Small intestine (tissue), 7 donors: ENCODE data around the gene CACNA2D1. TPM values are rescaled to one million over a fixed set of nuclear protein-coding genes. Genes with fewer than 3 reads are reported as not detected.

Experiments
- DNase-seq, 2 donors: peaks; one replicate each; pipeline versions ENCODE4 v3.0.0 to v3.0.0-alpha.2; 2013
- FAIRE-seq: peaks from 2 replicates; lab custom pipeline; 2012; peaks lifted over from hg19 to GRCh38; lab: Jason Lieb, UNC
- H3K27ac ChIP-seq, 3 donors: one replicate each; pipeline ENCODE4 v1.5.1; 2013; ENCODE audit warnings: low read length in 2 of 3, mild to moderate bottlenecking in 2 of 3, control low read depth in 1 of 3, inconsistent platforms in 1 of 3, low read depth in 1 of 3, moderate library complexity in 1 of 3
- H3K27me3 ChIP-seq, 3 donors: one replicate each; pipeline ENCODE4 v1.6.1; 2013; ENCODE audit warnings: low read length in 3 of 3, inconsistent platforms in 1 of 3; ENCODE audit not compliant: control insufficient read depth in 3 of 3, insufficient read depth in 3 of 3
- H3K36me3 ChIP-seq, 3 donors: one replicate each; pipeline ENCODE4 v1.6.1; 2013; ENCODE audit warnings: low read length in 3 of 3, inconsistent platforms in 1 of 3, low read depth in 1 of 3, mild to moderate bottlenecking in 1 of 3, moderate library complexity in 1 of 3; ENCODE audit not compliant: control insufficient read depth in 3 of 3, insufficient read depth in 2 of 3
- H3K4me1 ChIP-seq, 3 donors: one replicate each; pipeline ENCODE4 v1.6.1; 2013; ENCODE audit warnings: low read length in 2 of 3, inconsistent platforms in 1 of 3, low read depth in 1 of 3, mild to moderate bottlenecking in 1 of 3, moderate library complexity in 1 of 3; ENCODE audit not compliant: control insufficient read depth in 3 of 3, insufficient read depth in 2 of 3
- H3K4me3 ChIP-seq, 3 donors: one replicate each; pipeline ENCODE4 v1.5.1; 2013; ENCODE audit warnings: low read length in 3 of 3, control low read depth in 1 of 3, inconsistent platforms in 1 of 3, low read depth in 1 of 3, mild to moderate bottlenecking in 1 of 3, moderate library complexity in 1 of 3
- H3K9me3 ChIP-seq, 2 donors: one replicate each; pipeline ENCODE4 v1.6.1; 2013; ENCODE audit warnings: low read depth in 1 of 2, low read length in 1 of 2; ENCODE audit not compliant: control insufficient read depth in 2 of 2, insufficient read depth in 1 of 2
- WGBS, 3 donors: extraction: QIAGEN DNeasy Blood & Tissue Kit; methylation state at CpG; one replicate each; pipeline ENCODE4 v1.1.7; 2013; 5-methylcytosine and 5-hydroxymethylcytosine counted together
- polyA plus RNA-seq, 4 donors: library from polyadenylated mRNA; stranded (reverse) in 3 of 4; unstranded in 1 of 4; fragments of 200-250 nt in 3 of 4; fragments of 120-200 nt in 1 of 4; gene quantifications; one replicate each; pipeline versions ENCODE4 v1.2.1 to v1.2.3, GENCODE V29; 2013
- donor health status: healthy with polysubstance abuse.
- donor health status: control.
- donor health status: control.
- donor health status: Bipolar disorder and iron deficiency.
- donor health status: healthy.

CACNA2D1 gene
- polyA plus RNA-seq, 4 donors = 1.3 to 4.8 (median 2.7) TPM

DNA sequence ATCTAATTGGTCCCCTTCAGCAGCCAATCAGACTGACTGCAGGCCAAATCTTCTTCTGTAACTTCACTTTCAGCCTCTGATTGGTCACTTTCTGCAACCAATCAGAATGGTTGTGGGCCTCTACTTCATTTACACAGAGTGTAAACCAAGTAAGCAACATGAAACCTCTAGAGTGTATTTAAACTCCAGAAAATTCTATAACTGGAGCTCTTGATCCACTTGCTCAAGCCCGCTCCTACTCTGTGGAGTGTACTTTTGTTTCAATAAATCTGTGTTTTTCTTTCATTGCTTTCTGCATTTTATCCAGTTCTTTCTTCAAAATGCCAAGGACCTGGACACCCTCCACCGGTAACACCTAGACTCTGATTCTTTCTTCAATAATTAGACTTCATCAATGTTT, 319.1 kb downstream of the CACNA2D1 start:
- no peaks in the 10 kb centered on the region for H3K4me1 ChIP-seq
- no peaks in the 10 kb centered on the region for H3K36me3 ChIP-seq
- H3K27ac ChIP-seq = no peak overlapping the region
- DNase-seq (no peak), FAIRE-seq (no peak)
- WGBS, 3 donors = 62 to 86% (median 68%) methylated on average over 2 of the region's 2 CpGs
- no peak overlapping the region for H3K4me3 ChIP-seq
- H3K27me3 ChIP-seq = no peaks in the 10 kb centered on the region
- H3K9me3 ChIP-seq = peaks cover 0 to 6% of the 10 kb centered on the region in 2 donors

DNA sequence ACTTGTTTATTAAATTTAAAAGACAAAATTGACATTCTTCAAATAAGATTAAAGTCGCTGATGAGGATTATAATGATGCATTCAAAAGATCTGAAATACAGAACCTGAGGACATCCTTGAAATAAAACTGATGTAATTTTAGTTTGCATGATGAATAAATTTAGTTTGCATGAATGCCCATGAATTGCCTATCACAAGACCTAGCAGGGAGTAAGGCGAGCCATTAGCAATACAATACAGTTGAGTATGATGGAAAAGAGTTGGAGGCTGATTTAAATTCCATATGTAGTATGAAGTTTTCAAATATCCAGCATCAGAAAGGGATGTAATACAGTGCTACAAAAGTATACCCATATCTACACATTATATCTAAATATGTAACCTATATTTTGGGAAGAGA, 321.3 kb downstream of the CACNA2D1 start:
- FAIRE-seq = no peak
- H3K27ac ChIP-seq = no peak overlapping the region
- peaks cover 0 to 6% of the 10 kb centered on the region in 2 donors for H3K9me3 ChIP-seq
- no peak for DNase-seq
- no peak overlapping the region for H3K4me3 ChIP-seq
- H3K4me1 ChIP-seq = no peaks in the 10 kb centered on the region
- no peaks in the 10 kb centered on the region for H3K36me3 ChIP-seq
- no peaks in the 10 kb centered on the region for H3K27me3 ChIP-seq
- WGBS, 3 donors = 75 to 85% (median 81%) methylated on average over 2 of the region's 2 CpGs

DNA sequence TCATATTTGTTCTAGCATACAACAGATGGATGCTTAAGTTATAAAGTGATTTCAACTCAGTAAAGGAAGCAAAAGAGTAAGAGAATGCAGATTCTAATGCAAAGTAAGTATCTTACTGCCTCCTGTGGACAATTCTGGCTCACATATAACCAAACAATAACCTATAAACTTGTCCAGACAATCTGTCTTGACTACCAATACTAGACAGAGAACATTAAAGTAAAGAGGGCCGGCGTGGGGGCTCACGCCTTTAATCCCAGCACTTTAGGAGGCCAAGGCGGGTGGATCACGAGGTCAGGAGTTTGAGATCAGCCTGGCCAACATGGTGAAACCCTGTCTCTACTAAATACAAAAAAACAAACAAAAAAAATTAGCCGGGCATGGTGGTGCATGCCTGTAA, 329.3 kb downstream of the CACNA2D1 start:
- WGBS, 3 donors = 87 to 92% (median 91%) methylated on average over 6 of the region's 6 CpGs
- no peak for FAIRE-seq
- no peaks in the 10 kb centered on the region for H3K4me1 ChIP-seq
- no peak for DNase-seq
- no peaks in the 10 kb centered on the region for H3K36me3 ChIP-seq
- no peaks in the 10 kb centered on the region for H3K9me3 ChIP-seq
- no peak overlapping the region for H3K4me3 ChIP-seq
- no peak overlapping the region for H3K27ac ChIP-seq
- H3K27me3 ChIP-seq = no peaks in the 10 kb centered on the region

DNA sequence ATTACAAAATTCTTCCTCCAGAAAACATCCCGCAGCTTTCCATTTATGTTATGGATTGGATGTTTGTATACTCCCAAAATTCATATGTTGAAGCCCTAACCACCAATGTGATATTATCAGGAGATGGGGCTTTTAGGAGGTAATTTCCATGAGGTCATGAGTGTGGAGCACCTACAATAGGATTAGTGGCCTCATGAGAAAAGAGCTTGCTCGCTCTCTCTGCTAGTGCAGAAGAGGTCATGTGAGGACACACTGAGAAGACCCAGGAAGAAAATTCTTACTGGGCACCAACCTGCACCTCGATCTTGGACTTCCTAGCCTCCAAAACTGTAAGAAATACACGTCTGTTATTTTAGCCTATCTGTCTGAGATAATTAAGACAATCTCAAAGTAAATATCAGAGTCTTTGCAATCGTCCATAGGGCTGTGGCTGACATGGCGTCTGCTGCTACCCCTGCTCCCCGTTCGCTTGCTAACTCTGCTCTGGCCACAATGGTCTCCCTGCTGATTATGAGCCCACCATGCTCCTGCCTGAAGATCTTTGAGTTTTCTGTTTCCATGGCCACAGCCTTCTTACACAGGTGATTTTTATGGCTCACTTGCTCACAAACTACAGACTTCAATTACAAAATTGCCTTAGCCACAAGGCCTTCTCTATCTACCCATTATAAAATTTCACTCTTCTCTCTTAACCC, 333.3 kb downstream of the CACNA2D1 start:
- WGBS, 3 donors = 78 to 86% (median 83%) methylated on average over 8 of the region's 8 CpGs
- no peak overlapping the region for H3K4me3 ChIP-seq
- no peaks in the 10 kb centered on the region for H3K27me3 ChIP-seq
- FAIRE-seq (no peak), DNase-seq (no peak)
- no peaks in the 10 kb centered on the region for H3K4me1 ChIP-seq
- no peaks in the 10 kb centered on the region for H3K9me3 ChIP-seq
- H3K36me3 ChIP-seq = no peaks in the 10 kb centered on the region
- no peak overlapping the region for H3K27ac ChIP-seq

DNA sequence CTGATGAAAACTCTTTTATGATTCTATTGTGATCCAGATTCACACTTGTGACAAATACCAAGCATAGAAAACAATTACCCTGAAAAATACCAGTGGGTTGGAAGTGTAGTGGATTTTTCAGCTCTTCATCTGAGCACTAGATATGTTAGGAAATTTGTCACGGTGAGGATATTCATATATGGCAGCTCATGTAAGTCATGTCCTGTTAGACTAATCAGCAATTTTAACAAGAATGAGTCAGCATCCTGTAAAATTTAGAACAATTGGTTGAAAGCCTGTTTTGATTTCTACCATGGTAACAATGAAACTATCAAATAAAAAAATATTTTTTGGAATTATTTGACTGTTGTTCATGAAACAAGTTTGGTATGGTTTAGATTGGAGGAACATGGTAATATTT, 334.3 kb downstream of the CACNA2D1 start:
- no peaks in the 10 kb centered on the region for H3K9me3 ChIP-seq
- H3K4me3 ChIP-seq = no peak overlapping the region
- DNase-seq (no peak), FAIRE-seq (no peak)
- no peaks in the 10 kb centered on the region for H3K27me3 ChIP-seq
- WGBS, 3 donors = 54 to 76% (median 73%) methylated on average over 1 of the region's 1 CpG
- H3K4me1 ChIP-seq = no peaks in the 10 kb centered on the region
- H3K27ac ChIP-seq = no peak overlapping the region
- no peaks in the 10 kb centered on the region for H3K36me3 ChIP-seq

DNA sequence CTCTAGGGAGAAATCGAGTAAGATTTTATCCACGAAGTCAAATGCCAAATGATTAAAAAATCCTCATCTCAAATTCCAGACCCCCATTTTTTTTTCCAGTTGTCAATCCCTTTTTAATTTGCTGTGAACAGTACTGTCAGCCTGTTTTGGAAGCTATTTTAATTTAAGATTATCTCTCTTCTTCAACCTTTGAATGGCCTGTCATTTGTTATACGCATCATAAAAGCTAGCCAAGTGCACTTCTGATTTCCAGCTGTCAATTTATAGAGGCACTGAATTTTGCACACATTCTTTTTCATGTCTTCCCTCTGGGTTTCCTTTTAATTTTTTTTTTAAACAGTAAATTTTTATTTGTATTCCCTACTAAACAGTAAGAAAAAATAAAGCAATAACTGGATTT, 337.4 kb downstream of the CACNA2D1 start:
- no peaks in the 10 kb centered on the region for H3K36me3 ChIP-seq

DNA sequence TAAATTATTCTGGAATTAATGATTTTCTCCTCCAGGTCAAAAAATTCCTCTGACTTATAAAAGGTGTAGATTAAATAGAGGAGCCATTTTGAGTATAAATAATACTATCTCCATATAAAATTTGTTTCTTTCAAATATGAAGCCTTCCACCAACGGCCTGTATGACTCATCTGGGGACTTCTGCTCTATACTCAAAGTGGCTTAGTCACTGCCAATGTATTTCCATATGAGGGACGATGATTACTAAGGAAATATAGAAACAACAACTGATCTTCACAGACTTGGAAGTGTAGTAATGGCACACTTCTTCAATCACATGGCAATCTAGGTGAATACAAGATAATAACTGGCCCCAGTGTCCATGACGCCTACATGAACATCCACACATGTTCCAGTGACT, 338.1 kb downstream of the CACNA2D1 start:
- Histone ChIP-seq H3K27me3 (no peaks in the 10 kb centered on the region), H3K36me3 (no peaks in the 10 kb centered on the region), H3K9me3 (no peaks in the 10 kb centered on the region), H3K4me3 (no peak overlapping the region), H3K4me1 (no peaks in the 10 kb centered on the region), H3K27ac (no peak overlapping the region)
- DNase-seq (no peak), FAIRE-seq (no peak)
- WGBS, 3 donors = 66 to 69% (median 68%) methylated on average over 3 of the region's 3 CpGs

More for the DNA sequence above, 337.4 kb downstream of the CACNA2D1 start:
- H3K4me1 ChIP-seq = no peaks in the 10 kb centered on the region
- H3K27me3 ChIP-seq = no peaks in the 10 kb centered on the region
- 72 to 94% (median 82%) methylated on average over 3 of the region's 3 CpGs for WGBS, 3 donors
- H3K27ac ChIP-seq = no peak overlapping the region
- FAIRE-seq = no peak
- no peak for DNase-seq
- no peaks in the 10 kb centered on the region for H3K9me3 ChIP-seq
- H3K4me3 ChIP-seq = no peak overlapping the region

DNA sequence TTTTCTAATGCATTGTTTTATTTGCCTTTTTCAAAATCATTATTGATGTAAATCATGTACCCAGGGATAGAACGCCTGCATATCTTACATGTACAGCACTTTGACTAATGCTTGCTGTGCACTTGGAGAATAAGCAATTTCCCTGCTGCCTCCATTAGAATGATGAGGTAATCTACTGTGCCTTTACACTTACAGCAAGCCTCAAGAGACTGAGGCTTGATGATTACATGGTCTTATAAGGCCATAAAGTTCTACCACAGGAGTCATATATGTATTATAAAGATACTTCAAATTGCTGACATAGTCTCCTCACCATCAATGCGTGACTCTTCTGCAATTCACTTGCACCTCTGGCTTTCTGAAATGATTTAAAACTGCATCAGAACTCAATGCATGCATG, 345.2 kb downstream of the CACNA2D1 start:
- Histone ChIP-seq H3K4me1 (no peaks in the 10 kb centered on the region), H3K27ac (no peak overlapping the region), H3K36me3 (no peaks in the 10 kb centered on the region), H3K9me3 (no peaks in the 10 kb centered on the region), H3K4me3 (no peak overlapping the region), H3K27me3 (no peaks in the 10 kb centered on the region)
- 86 to 92% (median 92%) methylated on average over 2 of the region's 2 CpGs for WGBS, 3 donors
- DNase-seq (no peak), FAIRE-seq (no peak)
